D341Med (cell line): ENCODE results near the gene RHOH.
"Not testable (repeated sequence)": the region's sequence is repeated elsewhere in the genome, so short reads cannot be mapped to it uniquely, and the experiment has no call there.

Experiments used
- DNase-seq: peaks from one replicate; pipeline ENCODE4 v3.0.0; 2012; ENCODE audit warnings: low spot score

RHOH gene

GRCh38 chr4:40262077-40262528 is 65.3 kb downstream of the RHOH start:
- DNase-seq = no peak

GRCh38 chr4:40262861-40263260 is 66.0 kb downstream of the RHOH start:
- no peak for DNase-seq

- DNase-seq = no peak
These were observed 67.7 kb downstream of the RHOH start for GRCh38 chr4:40264497-40264896.

DNA sequence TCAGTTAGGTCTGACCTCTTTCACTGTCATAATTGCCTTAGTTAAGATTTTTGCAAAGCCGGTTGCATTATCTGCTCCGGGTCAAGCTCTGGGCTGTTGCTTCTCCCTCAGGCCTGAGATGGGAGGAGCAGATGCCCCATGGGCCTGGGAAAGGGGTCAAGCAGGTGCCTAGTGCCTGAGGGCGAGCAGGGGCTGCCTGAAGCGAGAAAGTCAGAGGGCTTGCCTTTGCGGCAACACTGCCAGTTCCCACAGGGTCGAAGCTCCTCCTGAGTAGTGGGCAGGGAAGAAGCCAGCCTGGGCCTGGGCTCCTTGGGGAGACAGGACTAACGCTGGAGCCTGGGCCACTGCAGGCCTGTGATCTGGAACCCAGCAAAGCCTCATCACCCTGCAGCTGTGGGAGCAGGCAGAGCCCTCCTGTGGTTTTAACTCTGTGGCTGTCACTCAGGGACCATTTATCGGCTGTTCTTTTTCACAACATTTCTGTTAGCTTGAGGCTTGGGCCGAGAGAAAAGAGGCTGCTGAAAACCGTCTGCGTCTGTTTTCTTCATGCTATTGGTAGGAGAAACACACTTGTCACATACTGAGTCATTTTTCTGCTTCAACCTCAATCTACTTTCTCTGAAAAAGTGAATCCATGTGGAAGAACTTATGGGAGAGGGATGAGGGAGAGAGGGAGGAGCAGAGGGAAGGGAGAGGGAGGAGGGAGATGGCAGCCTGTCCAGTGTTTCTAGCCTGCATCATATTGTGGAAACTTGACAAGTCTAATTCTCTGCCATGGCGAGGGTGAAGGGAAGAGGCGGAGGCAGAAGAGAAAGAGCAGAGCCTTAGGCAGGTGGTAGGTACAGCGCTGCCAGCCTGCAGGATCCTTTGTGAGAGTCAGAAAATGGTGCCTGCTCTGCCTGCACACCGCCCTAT is 68.4 kb downstream of the RHOH start:
- no peak for DNase-seq

- DNase-seq = no peak
These were observed 69.1 kb downstream of the RHOH start for GRCh38 chr4:40265910-40266274.

- no peak for DNase-seq
These were observed 72.3 kb downstream of the RHOH start for GRCh38 chr4:40269133-40269532.

DNA sequence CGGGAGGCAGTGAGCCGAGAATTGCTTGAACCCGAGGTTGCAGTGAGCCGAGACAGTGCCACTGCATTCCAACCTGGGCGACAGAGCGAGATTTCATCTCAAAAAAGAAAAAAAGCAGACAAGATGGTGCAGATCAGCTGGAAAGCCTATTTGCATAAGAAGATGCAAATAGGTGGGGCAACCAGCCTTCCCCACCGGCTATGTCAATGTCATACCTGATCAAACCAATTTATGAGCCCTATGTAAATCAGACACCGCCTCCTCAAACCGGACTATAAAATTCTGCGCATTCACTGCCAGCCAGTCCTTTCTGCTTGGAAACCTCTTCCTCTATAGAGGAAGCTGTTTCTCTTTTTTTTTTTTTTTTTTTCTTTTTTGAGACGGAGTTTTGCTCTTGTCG is 73.8 kb downstream of the RHOH start:
- DNase-seq = no peak

GRCh38 chr4:40275065-40275730 is 78.4 kb downstream of the RHOH start:
- no peak for DNase-seq

GRCh38 chr4:40276546-40276945 is 79.7 kb downstream of the RHOH start:
- no peak for DNase-seq

- no peak for DNase-seq
These were observed 83.8 kb downstream of the RHOH start for GRCh38 chr4:40280586-40280985.

GRCh38 chr4:40281099-40281498 is 84.3 kb downstream of the RHOH start:
- DNase-seq = no peak

- DNase-seq = no peak
These were observed 85.1 kb downstream of the RHOH start for GRCh38 chr4:40281913-40282312.

GRCh38 chr4:40282857-40283256 is 86.0 kb downstream of the RHOH start:
- not testable (repeated sequence) for DNase-seq

- no peak for DNase-seq
These were observed 86.6 kb downstream of the RHOH start for GRCh38 chr4:40283413-40283812.

- no peak for DNase-seq
These were observed 87.1 kb downstream of the RHOH start for GRCh38 chr4:40283968-40284367.

- no peak for DNase-seq
These were observed 88.9 kb downstream of the RHOH start for GRCh38 chr4:40285692-40286091.

GRCh38 chr4:40288566-40288965 is 91.7 kb downstream of the RHOH start:
- DNase-seq = no peak

DNA sequence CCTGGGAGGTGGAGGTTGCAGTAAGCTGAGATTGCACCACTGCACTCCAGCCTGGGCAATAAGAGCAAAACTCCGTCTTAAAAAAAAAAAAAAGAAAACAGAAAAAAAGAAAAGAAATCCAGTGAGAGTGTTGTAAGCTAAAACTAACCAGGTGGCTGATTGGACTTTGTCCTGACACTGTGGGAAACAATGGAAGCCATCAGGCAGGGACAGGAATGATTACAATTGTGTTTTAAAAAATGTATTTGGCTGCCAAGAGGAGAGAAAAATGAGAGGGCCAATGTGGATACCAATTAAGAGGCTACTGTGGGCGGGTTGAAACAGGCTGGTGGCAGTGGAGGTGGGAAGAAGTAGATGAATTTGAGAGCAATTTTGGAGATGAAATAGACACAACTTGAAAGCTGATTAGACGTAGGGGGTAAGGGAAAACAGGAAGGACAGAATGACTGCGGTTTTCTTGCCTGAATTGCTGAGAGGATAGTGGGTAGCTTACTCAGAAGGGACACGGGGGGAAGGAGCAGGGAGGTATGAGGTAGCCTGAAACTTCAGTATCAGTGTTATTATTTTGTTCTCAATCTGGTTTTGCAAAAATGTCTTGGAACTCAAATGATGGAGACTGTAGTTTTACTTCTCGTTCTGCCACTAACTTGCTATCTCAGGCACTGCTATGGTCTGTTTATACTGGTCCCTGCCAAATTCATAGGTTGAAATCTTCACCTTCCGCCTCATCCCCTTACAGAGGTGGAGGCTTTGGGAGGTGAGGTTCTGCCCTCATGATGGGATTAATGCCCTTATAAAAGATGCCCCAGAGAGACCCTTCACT is 92.7 kb downstream of the RHOH start:
- DNase-seq = no peak

GRCh38 chr4:40290611-40291186 is 93.9 kb downstream of the RHOH start:
- not testable (repeated sequence) for DNase-seq

DNA sequence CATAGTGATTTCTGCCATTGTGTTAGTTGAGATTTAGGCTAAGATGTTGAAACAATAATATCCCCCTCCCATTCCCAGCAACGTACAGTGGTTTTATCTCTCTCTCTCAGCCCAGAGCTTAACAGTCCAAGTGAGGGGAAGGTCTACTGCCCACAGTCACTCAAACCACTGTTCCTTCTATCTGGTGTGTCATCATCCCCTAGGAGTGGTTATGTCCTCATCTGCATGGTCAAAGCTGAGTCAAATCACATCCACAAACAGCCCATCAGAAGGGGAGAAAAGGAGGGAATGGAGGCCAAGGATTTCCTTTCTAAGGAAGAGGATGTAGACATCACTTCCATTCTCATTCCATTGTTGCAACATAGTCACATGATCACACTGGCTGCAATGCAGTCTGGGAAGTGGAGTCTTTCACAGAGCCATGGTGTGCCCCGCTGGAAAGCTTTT is 95.5 kb downstream of the RHOH start:
- DNase-seq = no peak

DNA sequence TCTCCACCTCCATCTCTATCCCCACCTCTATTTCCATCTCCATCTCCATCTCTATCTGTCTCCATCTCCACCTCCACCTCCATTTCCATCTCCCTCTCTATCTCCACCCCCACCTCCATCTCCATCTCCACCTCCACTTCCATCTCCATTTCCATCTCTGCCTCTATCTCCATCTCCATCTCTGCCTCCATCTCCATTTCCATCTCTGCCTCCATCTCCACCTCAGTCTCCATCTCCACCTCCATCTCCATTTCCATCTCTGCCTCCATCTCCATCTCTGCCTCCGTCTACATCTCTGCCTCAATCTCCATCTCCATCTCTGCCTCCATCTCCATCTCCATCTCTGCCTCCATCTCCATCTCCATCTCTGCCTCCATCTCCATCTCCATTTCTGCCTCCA is 97.5 kb downstream of the RHOH start:
- DNase-seq = no peak

GRCh38 chr4:40295030-40295429 is 98.2 kb downstream of the RHOH start:
- not testable (repeated sequence) for DNase-seq
